Thymus (tissue), 11 donors: ENCODE data around the gene EVI5L. TPM values are rescaled to one million over a fixed set of nuclear protein-coding genes. Genes with fewer than 3 reads are reported as not detected.
"Not testable (repeated sequence)": the region's sequence is repeated elsewhere in the genome, so short reads cannot be mapped to it uniquely, and the experiment has no call there.

Experiments used
- DNase-seq, 9 donors: peaks; one replicate each; pipeline ENCODE4 v3.0.0-alpha.2; 2013; ENCODE audit warnings: low spot score in 9 of 9, low read depth in 6 of 9, missing footprints in 1 of 9
- H3K27ac ChIP-seq, 2 donors: one replicate each; pipeline ENCODE4 v1.5.1; 2013; ENCODE audit warnings: control low read depth in 1 of 2, low read depth in 1 of 2, low read length in 1 of 2, mild to moderate bottlenecking in 1 of 2, moderate library complexity in 1 of 2
- H3K27me3 ChIP-seq, 2 donors: one replicate each; pipeline ENCODE4 v1.5.1; 2013; ENCODE audit warnings: low read length in 1 of 2; ENCODE audit not compliant: control insufficient read depth in 2 of 2, insufficient read depth in 1 of 2
- H3K36me3 ChIP-seq, 2 donors: one replicate each; pipeline ENCODE4 v1.5.1; 2013; ENCODE audit warnings: low read length in 1 of 2, mild to moderate bottlenecking in 1 of 2, moderate library complexity in 1 of 2; ENCODE audit not compliant: control insufficient read depth in 2 of 2, insufficient read depth in 2 of 2
- H3K4me1 ChIP-seq, 2 donors: one replicate each; pipeline ENCODE4 v1.5.1; 2013; ENCODE audit warnings: low read length in 2 of 2; ENCODE audit not compliant: control insufficient read depth in 2 of 2, insufficient read depth in 2 of 2
- H3K4me3 ChIP-seq, 2 donors: one replicate each; pipeline ENCODE4 v1.5.1; 2013; ENCODE audit warnings: low read length in 2 of 2, control low read depth in 1 of 2, mild to moderate bottlenecking in 1 of 2
- H3K9me3 ChIP-seq, 2 donors: one replicate each; pipeline ENCODE4 v1.5.1; 2013; ENCODE audit warnings: low read length in 1 of 2, mild to moderate bottlenecking in 1 of 2; ENCODE audit not compliant: control insufficient read depth in 2 of 2, insufficient read depth in 1 of 2
- WGBS: extraction: QIAGEN DNeasy Blood & Tissue Kit; methylation state at CpG from one replicate; pipeline ENCODE4 v1.1.7; 2013; 5-methylcytosine and 5-hydroxymethylcytosine counted together
- polyA plus RNA-seq: library from polyadenylated mRNA; stranded (reverse); fragments of 200-250 nt; gene quantifications from one replicate; pipeline ENCODE4 v1.2.3, GENCODE V29; 2013
- total RNA-seq: library from RNA; stranded (reverse); fragments of 120-200 nt; gene quantifications from one replicate; pipeline ENCODE4 v1.2.4, GENCODE V29; 2013
- donor health status: healthy.

The EVI5L gene
- total and polyA plus RNA-seq, 2 donors, result 4.9 to 7.6 TPM

DNA sequence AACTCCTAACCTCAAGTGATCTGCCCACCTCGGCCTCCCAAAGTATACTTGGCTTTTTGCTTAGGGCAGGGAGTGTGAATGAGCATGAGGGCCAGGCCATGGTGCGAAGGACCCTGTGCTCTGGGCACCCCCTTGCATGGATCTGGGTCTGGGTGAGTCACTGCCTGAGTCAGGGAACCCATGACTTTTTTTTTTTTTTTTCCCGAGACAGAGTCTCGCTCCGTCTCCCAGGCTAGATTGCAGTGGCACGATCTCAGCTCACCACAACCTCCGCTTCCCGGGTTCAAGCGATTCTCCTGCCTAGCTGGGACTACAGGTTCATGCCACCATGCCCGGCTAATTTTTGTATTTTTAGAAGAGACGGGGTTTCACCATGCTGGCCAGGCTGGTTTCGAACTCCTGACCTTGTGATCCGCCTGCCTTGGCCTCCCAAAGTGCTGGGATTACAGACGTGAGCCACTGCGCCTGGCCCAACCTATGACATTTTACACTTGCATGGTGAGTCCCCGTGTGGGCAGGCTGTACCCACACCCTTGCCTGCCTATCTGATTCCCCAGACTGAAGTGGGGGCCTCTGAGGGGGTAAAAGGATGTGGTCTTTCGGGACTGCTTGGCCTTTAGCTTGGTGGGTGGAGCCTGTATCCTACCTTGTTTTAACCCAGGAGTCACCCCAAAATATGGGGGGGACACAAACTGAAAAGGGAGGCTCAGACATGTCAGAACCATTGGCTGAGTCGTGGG lies 63.5 kb downstream of the EVI5L start:
- H3K4me1 ChIP-seq, H3K36me3 ChIP-seq, H3K9me3 ChIP-seq, DNase-seq, H3K27ac ChIP-seq, H3K4me3 ChIP-seq: not testable (repeated sequence)
- 82% methylated on average over 18 of the region's 18 CpGs for WGBS
- peaks cover 4 to 47% of the 10 kb centered on the region in 2 donors for H3K27me3 ChIP-seq

DNA sequence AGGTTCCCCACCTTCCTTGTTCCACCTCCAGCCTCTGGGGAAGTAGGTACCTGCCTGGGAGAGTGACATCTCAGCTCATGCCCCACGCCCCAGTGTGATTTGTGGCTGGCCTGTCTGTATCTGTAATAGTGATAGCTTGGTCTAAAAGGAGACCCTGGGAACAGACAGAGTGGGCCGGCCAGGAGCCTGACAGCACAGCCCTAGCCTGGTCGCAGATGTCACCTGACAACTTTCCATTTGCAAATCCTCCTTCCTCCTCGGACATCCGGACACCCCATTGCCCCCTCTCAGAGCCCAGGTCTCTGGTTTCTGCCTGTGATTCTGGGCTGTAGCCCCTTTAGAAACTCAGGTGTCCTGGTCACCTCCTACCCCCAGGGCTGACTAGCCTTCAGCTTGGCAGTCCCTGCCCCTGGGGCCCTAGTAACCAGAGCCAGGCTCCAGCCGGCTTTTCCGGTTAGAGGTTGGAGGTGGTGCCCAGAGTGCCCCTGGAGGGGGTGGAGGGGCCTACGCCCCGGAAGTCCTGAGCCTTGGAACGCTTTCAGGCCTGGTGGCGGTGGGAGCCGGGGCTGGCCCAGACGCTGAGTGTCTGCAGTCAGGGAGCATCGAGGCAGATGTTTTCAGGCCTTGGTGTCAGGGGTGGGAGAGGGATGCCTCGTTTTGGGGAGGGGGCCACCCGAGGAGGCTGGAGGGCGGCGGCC lies 64.7 kb downstream of the EVI5L start:
- Histone ChIP-seq H3K27me3 (peaks cover 0 to 34% of the 10 kb centered on the region in 2 donors), H3K4me1 (no peaks in the 10 kb centered on the region), H3K36me3 (no peaks in the 10 kb centered on the region), H3K4me3 (no peak overlapping the region), H3K9me3 (no peaks in the 10 kb centered on the region), H3K27ac (no peak overlapping the region)
- no peak for DNase-seq
- WGBS, result 77% methylated on average over 18 of the region's 18 CpGs

DNA sequence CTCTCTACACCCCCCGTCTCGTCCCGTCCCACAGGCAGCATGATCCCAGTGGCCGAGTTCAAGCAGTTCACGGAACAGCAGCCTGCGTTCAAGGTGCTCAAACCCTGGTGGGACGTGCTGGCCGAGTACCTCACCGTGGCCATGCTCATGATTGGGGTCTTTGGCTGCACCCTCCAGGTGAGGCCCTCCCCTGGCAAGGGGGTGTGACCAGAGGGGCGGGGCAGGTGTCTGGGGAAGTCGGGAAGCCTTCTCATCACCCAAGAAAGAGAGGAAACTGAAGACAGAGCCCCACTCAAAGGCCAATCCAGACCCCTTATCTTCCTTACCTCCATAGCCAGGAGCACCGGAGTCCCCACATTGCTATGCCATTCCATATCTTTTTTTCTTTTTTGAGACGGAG lies 65.5 kb downstream of the EVI5L start:
- no peak for DNase-seq
- no peaks in the 10 kb centered on the region for H3K36me3 ChIP-seq
- peaks cover 0 to 29% of the 10 kb centered on the region in 2 donors for H3K27me3 ChIP-seq
- H3K27ac ChIP-seq, result no peak overlapping the region
- 93% methylated on average over 13 of the region's 13 CpGs for WGBS
- no peak overlapping the region for H3K4me3 ChIP-seq
- no peaks in the 10 kb centered on the region for H3K4me1 ChIP-seq
- no peaks in the 10 kb centered on the region for H3K9me3 ChIP-seq

GRCh38 chr19:7897292-7897691 lies 67.3 kb downstream of the EVI5L start:
- Histone ChIP-seq H3K36me3 (no peaks in the 10 kb centered on the region), H3K4me1 (no peaks in the 10 kb centered on the region)

GRCh38 chr19:7898967-7899366 lies 68.9 kb downstream of the EVI5L start:
- Histone ChIP-seq H3K4me3 (no peak overlapping the region), H3K9me3 (peaks cover 0 to 5% of the 10 kb centered on the region in 2 donors), H3K27ac (no peak overlapping the region), H3K27me3 (peaks cover 0 to 26% of the 10 kb centered on the region in 2 donors), H3K4me1 (peaks cover 4 to 10% of the 10 kb centered on the region in 2 donors), H3K36me3 (no peaks in the 10 kb centered on the region)
- WGBS, result 93% methylated on average over 16 of the region's 16 CpGs
- no peak for DNase-seq

More at GRCh38 chr19:7897292-7897691, 67.3 kb downstream of the EVI5L start:
- Histone ChIP-seq H3K9me3 (no peaks in the 10 kb centered on the region), H3K27ac (no peak overlapping the region), H3K4me3 (no peak overlapping the region), H3K27me3 (peaks cover 0 to 22% of the 10 kb centered on the region in 2 donors)
- DNase-seq, result no peak
- WGBS, result 94% methylated on average over 11 of the region's 11 CpGs

- DNase-seq, result no peak
- WGBS, result 94% methylated on average over 34 of the region's 34 CpGs
- Histone ChIP-seq H3K4me1 (peaks cover 10 to 17% of the 10 kb centered on the region in 2 donors), H3K4me3 (no peak overlapping the region), H3K9me3 (peaks cover 0 to 5% of the 10 kb centered on the region in 2 donors), H3K27me3 (peaks cover 0 to 18% of the 10 kb centered on the region in 2 donors), H3K27ac (no peak overlapping the region), H3K36me3 (no peaks in the 10 kb centered on the region)
Observed at GRCh38 chr19:7899751-7900378, 69.8 kb downstream of the EVI5L start.

GRCh38 chr19:7900401-7900870 lies 70.4 kb downstream of the EVI5L start:
- WGBS, result 93% methylated on average over 21 of the region's 21 CpGs
- no peaks in the 10 kb centered on the region for H3K36me3 ChIP-seq
- peaks cover 0 to 12% of the 10 kb centered on the region in 2 donors for H3K27me3 ChIP-seq
- H3K4me1 ChIP-seq, result peaks cover 11 to 23% of the 10 kb centered on the region in 2 donors
- H3K9me3 ChIP-seq, result peaks cover 0 to 5% of the 10 kb centered on the region in 2 donors
- no peak for DNase-seq
- H3K4me3 ChIP-seq, result no peak overlapping the region
- no peak overlapping the region for H3K27ac ChIP-seq

- Histone ChIP-seq H3K27ac (no peak overlapping the region), H3K4me3 (no peak overlapping the region), H3K4me1 (peaks cover 12 to 23% of the 10 kb centered on the region in 2 donors), H3K9me3 (peaks cover 0 to 5% of the 10 kb centered on the region in 2 donors), H3K36me3 (peaks cover 0 to 4% of the 10 kb centered on the region in 2 donors), H3K27me3 (peaks cover 0 to 9% of the 10 kb centered on the region in 2 donors)
- 90% methylated on average over 3 of the region's 3 CpGs for WGBS
- no peak for DNase-seq
Observed at GRCh38 chr19:7900931-7901330, 70.9 kb downstream of the EVI5L start.

GRCh38 chr19:7901337-7901736 lies 71.3 kb downstream of the EVI5L start:
- peaks cover 13 to 23% of the 10 kb centered on the region in 2 donors for H3K4me1 ChIP-seq
- H3K9me3 ChIP-seq, result peaks cover 0 to 5% of the 10 kb centered on the region in 2 donors
- DNase-seq, result no peak
- H3K4me3 ChIP-seq, result no peak overlapping the region
- 96% methylated on average over 7 of the region's 7 CpGs for WGBS
- peaks cover 0 to 9% of the 10 kb centered on the region in 2 donors for H3K27me3 ChIP-seq
- peaks cover 4 to 7% of the 10 kb centered on the region in 2 donors for H3K36me3 ChIP-seq
- no peak overlapping the region for H3K27ac ChIP-seq
